Activated T-helper 2 cell treated with anti-CD3 and anti-CD28 coated beads, Interferon-gamma antibody, Interleukin-2, Interleukin-4, amounts not matched to agents 10 μg/mL and 5 μg/mL and 100 μg/mL, durations not matched to agents 14 hours and 24 hours and 36 hours (primary cell): ENCODE measurements around the gene RBMS3. TPM values are rescaled to one million over a fixed set of nuclear protein-coding genes. Genes with fewer than 3 reads are reported as not detected.

Experiments
- DNase-seq: peaks from one replicate; pipeline ENCODE4 v3.0.0; 2021; ENCODE audit warnings: low spot score
- H3K27ac Mint-ChIP-seq: one replicate; pipeline ENCODE4 v1.8.0; 2021; ENCODE audit warnings: mixed read lengths
- H3K27me3 Mint-ChIP-seq: one replicate; pipeline ENCODE4 v1.8.0; 2021; ENCODE audit warnings: low read depth, mixed read lengths
- H3K36me3 Mint-ChIP-seq: one replicate; pipeline ENCODE4 v1.8.0; 2021; ENCODE audit warnings: low read depth, mixed read lengths
- H3K4me1 Mint-ChIP-seq: one replicate; pipeline ENCODE4 v1.8.0; 2021; ENCODE audit warnings: low read depth, mixed read lengths
- H3K4me3 Mint-ChIP-seq: one replicate; pipeline ENCODE4 v1.8.0; 2021; ENCODE audit warnings: low read depth, mild to moderate bottlenecking, moderate library complexity, mixed read lengths
- H3K9me3 Mint-ChIP-seq: one replicate; pipeline ENCODE4 v1.8.0; 2021; ENCODE audit warnings: mixed read lengths
- intact Hi-C: fragments of 100-400 bp; cut with micrococcal nuclease; formaldehyde crosslinking; loops from one replicate; pipeline ENCODE4 v1.15.1; 2023
- total RNA-seq: library from RNA; stranded (reverse); gene quantifications from 2 replicates; pipeline ENCODE4 v1.2.3, GENCODE V29; 2022

RBMS3 gene
- total RNA-seq, 1 donor from 2014 or later = 5.3 TPM

DNA sequence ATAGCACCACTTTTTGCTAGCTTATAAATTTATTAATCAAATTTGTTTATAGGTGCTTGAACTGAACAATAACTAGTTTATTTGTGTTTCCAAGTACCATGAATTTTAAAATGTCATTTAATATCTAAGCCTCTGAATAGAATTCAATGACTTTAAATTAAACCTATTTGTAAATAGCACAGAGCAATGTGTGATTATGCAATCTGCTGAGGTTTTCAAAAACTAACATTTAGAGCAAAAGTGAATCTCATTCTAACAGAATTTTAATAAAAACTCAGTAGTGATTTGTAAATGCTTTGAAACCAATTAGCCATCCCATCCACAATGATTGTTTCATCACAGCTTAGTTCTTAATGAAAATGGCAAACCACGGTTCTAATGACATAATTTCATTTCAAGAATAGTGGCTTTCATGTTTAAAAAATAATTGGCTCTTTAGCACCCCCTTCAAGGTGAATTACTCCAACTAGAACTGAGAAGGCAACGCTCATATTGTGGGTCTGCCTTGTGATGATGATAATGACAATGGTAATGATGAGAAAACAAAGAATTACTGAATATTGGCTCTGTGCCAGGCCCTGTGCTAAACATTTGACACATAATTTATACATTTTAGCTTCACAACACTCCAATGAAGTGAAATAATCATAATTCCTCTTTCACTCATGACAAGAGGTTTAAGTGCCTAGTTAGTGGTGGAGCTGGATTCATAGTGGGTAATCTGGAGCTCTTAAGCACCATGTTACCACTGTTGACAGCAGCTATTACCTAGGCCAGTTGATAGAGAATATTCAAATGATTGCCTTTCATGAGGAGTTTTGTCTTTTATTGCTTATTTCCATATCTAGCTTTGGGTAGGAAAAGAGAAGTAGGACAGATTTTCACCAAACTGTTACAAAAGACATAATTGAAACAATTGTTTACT lies 145.7 kb downstream of the RBMS3 start:
- no peaks in the 10 kb centered on the region for H3K4me1 Mint-ChIP-seq
- no peaks in the 10 kb centered on the region for H3K9me3 Mint-ChIP-seq
- H3K27me3 Mint-ChIP-seq = no peaks in the 10 kb centered on the region
- intact Hi-C loops = no loop called here
- no peaks in the 10 kb centered on the region for H3K36me3 Mint-ChIP-seq
- H3K27ac Mint-ChIP-seq = no peak overlapping the region
- DNase-seq = no peak
- H3K4me3 Mint-ChIP-seq = no peak overlapping the region

DNA sequence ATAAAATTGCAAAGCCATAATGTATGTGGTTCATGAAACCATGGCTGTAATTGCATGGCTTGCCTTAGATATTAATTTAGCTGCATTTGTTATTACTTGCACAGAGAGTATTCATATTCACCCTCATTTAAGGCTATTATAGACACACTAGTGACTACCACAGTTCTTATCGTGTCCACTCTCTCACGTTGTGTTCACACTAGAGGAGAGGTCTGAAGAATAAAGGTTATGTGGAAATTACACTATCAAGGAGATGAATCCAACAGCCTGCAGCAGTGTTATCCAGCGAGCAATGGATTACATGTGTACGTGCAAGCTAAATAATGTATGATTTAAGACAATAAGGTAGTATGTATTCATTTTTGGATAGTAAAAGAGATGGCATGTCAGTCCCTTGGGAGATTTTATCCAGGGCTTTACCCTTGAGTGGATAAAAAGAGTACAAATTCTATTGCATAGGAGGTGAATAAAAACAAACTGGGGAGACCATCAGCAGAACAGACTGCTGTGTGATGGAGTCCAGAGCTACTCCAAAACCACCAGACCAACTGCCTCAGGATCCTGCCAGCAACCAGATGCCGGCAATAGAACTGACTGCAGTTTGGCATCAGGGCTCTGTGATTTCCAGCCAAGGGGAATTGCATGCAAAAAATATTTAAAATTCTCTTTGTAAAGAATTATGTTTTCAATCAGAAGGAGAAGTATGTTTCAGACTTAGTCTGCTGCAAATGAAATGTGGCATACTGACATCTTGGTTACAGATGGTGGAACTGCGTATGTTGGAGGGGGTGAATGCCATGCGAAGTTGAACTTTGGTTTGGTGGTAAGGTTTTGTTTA lies 146.6 kb downstream of the RBMS3 start:
- intact Hi-C loops = no loop called here
- Mint-ChIP-seq H3K4me3 (no peak overlapping the region), H3K4me1 (no peaks in the 10 kb centered on the region), H3K27me3 (no peaks in the 10 kb centered on the region), H3K36me3 (no peaks in the 10 kb centered on the region), H3K9me3 (no peaks in the 10 kb centered on the region), H3K27ac (no peak overlapping the region)
- DNase-seq = no peak

DNA sequence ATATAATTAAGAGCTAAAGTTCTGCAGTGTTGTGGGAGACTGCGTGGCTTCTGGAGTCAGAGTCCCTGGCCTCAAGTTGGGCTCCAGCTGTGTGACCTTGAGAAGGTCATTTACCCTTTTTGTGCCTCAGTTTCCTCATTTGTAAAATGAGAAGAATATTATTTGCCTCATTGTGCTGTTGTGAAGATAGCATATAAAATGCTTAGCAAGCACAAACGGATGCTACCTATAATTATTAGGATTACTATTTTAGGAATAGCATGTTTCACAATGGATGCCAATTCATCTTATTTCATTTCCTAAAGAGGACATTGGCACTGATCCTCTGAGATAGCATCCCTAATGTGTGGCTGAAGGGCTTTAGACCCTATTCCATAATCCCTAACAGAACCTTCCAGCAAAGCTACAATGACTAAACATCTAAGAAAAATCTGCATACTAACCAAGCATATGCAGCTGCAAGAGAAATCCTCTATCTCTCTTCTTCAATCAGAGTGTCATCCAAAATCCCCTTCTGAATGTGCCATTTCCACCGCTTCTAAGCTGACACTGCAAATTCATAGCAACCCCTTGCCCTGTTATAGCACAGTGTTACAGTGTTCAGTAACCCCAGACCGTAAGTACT lies 148.3 kb downstream of the RBMS3 start:
- DNase-seq = no peak
- Mint-ChIP-seq H3K4me1 (no peaks in the 10 kb centered on the region), H3K36me3 (no peaks in the 10 kb centered on the region), H3K27ac (no peak overlapping the region), H3K9me3 (no peaks in the 10 kb centered on the region), H3K27me3 (no peaks in the 10 kb centered on the region), H3K4me3 (no peak overlapping the region)
- intact Hi-C loops = no loop called here

DNA sequence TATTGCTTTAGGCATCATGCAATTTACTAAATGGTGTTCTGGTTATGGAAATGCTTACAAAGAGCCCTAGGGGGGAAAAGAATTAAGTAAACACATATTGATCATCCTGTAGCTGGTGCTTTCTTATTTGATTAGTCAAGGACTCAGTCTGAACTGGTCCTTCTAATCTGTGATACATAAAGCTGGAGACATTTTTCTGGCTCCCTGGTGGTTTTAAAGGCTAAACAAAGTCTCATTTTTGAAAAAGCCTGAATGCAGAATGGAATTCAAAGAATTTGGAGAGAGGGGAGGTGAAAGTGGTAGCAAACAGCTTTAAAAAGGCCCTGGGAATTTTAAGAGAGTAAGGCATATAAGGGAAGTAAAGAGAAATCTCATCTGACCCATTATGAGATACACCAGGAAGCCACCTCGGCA lies 149.7 kb downstream of the RBMS3 start:
- no peaks in the 10 kb centered on the region for H3K9me3 Mint-ChIP-seq
- DNase-seq = no peak
- no peaks in the 10 kb centered on the region for H3K4me1 Mint-ChIP-seq
- no peak overlapping the region for H3K4me3 Mint-ChIP-seq
- intact Hi-C loops = no loop called here
- no peaks in the 10 kb centered on the region for H3K27me3 Mint-ChIP-seq
- no peaks in the 10 kb centered on the region for H3K36me3 Mint-ChIP-seq
- no peak overlapping the region for H3K27ac Mint-ChIP-seq

DNA sequence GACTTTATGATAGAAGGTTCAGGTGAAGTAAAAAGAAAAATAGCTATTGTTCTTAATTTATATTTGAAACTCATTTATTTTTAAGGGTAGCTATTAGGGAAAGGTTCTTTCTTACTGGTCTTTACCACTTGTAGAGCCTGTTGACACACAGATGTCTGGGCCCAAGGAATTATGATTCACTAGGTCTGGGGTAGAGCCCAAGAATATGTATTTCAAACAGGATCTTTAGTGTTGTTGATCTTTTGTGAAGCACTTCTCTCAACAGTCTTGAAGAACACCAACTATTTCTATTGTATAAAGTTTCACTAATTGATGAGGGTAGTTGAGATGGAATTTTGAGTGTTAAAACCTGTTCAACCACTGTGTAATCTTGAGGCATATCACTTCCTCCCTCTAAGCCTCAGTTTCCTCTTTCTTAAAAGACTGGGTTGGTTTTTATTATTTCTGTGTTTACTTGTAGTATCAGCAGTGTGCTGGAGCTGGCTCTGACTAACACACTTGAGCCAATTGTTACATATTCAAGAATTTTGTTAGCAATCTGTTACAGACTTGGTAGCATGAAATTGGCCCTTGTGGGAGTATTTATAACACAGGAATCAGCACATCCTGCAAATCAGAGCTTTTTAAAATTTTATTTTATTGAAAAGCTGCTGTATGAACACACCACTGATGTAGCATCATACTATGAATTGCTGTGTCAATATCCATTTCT lies 155.9 kb downstream of the RBMS3 start:
- Mint-ChIP-seq H3K4me1 (peaks cover 3% of the 10 kb centered on the region), H3K27me3 (no peaks in the 10 kb centered on the region), H3K36me3 (no peaks in the 10 kb centered on the region), H3K4me3 (no peak overlapping the region), H3K27ac (no peak overlapping the region), H3K9me3 (no peaks in the 10 kb centered on the region)
- DNase-seq = no peak
- intact Hi-C loops = no loop called here

DNA sequence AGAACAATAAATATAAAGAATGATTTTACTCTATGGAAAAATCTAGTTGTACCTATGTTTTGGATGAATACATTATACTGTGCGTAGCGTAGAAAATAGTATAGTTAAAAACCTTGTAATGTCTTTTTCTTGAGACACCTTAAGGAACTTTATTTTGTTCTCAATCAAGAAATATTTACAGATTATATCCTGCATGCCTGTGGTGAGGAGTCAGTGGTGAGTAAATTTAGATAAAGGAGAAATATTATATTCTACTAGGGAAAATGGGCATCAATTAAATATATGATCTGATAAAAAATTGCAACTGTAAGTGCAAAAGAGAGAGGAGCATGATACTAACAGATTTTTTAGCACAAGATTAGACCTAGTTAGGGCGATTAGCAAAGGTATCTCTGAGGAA lies 157.7 kb downstream of the RBMS3 start:
- DNase-seq = no peak
- no peak overlapping the region for H3K27ac Mint-ChIP-seq
- peaks cover 3% of the 10 kb centered on the region for H3K4me1 Mint-ChIP-seq
- no peaks in the 10 kb centered on the region for H3K27me3 Mint-ChIP-seq
- no peak overlapping the region for H3K4me3 Mint-ChIP-seq
- intact Hi-C loops = no loop called here
- no peaks in the 10 kb centered on the region for H3K36me3 Mint-ChIP-seq
- no peaks in the 10 kb centered on the region for H3K9me3 Mint-ChIP-seq

DNA sequence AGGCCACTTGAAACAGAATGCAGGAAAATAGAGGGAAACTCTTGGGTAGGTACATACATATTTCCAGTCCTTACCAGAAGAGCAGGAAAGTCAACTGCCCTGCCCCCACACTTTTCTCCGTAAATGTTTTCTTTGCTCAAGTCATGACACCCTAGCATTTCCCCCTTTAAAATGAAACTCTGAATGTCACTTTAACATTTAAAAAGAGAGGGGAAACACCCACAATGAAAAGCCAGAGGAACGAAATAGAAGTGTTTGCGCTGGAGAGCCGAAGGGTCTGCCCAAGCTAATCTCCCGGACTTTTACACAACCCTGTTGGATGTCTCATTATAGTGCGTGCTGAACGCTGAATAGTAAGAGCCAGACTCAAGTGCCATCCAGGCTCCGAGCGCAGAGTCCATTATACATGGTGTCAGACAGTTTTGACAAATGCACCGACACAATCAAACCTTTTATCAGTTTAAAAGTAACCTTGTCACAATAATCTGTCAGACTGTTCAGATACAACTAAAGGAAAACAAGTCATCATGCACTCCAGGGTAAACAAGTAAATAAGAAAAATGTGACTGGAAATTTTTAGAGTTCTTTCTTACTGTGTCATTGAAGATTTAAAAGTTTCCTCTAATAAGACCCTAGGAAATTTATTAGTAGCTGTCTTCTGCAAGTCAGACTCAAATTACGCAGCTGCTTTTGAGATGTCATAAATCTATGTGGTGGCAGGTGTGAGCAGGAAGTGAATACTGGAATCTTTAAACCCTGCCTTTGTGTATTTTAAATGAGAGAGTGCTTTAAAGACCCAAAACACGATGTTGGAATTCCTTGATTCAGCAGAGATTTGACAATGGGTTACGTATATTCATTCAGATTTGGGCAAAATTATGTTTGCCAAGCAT lies 159.8 kb downstream of the RBMS3 start:
- intact Hi-C loops = no loop called here
- no peaks in the 10 kb centered on the region for H3K9me3 Mint-ChIP-seq
- H3K4me1 Mint-ChIP-seq = peaks cover 3% of the 10 kb centered on the region
- no peaks in the 10 kb centered on the region for H3K36me3 Mint-ChIP-seq
- no peak overlapping the region for H3K27ac Mint-ChIP-seq
- H3K4me3 Mint-ChIP-seq = no peak overlapping the region
- no peak for DNase-seq
- H3K27me3 Mint-ChIP-seq = no peaks in the 10 kb centered on the region

DNA sequence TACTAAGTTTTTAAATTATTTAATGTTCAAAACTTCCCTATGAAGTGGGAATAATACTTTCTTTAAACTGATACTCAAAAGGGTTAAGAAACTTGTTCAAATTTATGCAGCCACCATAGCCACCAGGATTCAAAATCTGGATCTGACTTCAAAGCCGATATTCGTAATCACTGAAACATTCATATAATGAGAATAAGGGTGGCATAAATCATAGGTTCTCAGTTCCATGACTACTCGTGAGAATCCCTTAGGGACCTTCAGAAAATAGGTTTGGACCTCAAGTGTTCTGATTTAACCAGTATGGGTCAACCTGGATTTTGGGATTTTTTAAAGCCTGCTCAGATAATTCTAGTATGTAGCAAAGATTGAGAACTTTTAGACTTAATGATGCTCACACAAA lies 160.6 kb downstream of the RBMS3 start:
- Mint-ChIP-seq H3K4me1 (peaks cover 3% of the 10 kb centered on the region), H3K27me3 (no peaks in the 10 kb centered on the region), H3K27ac (no peak overlapping the region), H3K9me3 (no peaks in the 10 kb centered on the region), H3K4me3 (no peak overlapping the region), H3K36me3 (no peaks in the 10 kb centered on the region)
- intact Hi-C loops = no loop called here
- DNase-seq = no peak

DNA sequence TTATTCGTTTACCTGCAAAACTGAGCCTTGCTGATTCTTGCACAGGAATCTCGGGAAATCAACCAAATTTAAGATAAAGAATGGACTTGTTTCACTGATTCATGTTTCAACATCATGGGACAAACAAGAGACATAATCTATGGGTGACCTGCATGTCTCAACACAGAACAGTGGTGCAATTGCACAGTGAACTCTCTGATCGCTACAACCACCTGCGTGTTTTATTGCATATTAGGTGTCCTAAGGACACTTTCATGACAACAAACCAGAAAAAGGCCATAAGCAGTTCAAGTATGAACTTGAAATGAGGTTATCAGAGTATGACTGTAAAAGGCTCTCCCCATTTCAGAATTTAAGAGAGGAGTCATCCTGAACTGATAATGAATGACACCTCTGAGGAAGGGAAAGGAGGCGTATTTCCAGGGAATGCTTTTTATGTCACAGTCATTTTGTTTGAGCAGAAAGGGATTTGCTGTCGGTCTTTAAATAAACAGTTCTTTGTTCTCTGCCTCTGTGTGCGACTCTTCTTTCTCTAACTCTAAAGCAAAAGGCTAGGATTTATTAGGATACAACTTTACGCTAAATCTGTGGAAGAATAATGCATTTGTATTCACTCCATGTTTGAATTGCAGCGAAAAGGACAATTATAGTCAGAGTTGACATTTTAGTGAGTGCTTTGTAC lies 167.2 kb downstream of the RBMS3 start:
- Mint-ChIP-seq H3K27me3 (no peaks in the 10 kb centered on the region), H3K9me3 (no peaks in the 10 kb centered on the region), H3K4me1 (no peaks in the 10 kb centered on the region), H3K36me3 (no peaks in the 10 kb centered on the region), H3K27ac (no peak overlapping the region), H3K4me3 (no peak overlapping the region)
- intact Hi-C loops = no loop called here
- no peak for DNase-seq

DNA sequence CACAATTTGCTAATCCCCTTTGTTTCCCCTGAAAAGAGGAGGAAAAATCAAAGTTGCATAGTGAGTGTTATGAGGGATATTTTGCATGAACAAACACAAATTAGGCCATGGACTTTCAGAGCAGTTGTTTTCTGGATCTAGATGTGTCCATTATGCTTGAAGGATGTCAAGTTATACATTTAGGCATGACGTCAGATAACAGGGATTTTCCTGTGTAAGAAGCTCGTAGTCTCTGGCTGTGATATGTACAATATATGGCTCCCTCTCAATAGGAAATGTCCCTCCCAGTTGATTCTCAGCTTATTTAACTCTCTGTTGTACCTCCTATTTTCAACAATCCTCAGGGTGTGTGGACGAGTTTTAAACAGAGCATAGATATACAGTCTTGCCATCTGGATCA lies 171.0 kb downstream of the RBMS3 start:
- H3K36me3 Mint-ChIP-seq = no peaks in the 10 kb centered on the region
- H3K27ac Mint-ChIP-seq = no peak overlapping the region
- H3K27me3 Mint-ChIP-seq = no peaks in the 10 kb centered on the region
- intact Hi-C loops = no loop called here
- H3K4me3 Mint-ChIP-seq = no peak overlapping the region
- DNase-seq = no peak
- no peaks in the 10 kb centered on the region for H3K9me3 Mint-ChIP-seq
- H3K4me1 Mint-ChIP-seq = no peaks in the 10 kb centered on the region

DNA sequence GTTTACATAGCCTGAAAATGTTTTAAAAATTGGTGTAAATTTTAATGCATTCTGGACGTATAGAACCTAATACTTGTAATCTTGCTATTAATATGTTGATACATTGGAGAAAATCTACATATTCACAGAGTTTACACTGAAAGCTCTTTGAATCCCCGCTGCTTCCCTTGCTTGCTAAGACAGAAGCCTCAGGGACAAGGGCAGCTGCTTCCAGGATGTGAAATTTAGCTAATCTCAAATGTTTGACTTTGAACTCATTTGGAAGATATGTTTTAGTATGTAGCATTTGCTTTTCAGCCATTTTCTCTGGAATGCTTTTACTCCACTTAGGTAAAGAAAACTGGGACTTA lies 172.0 kb downstream of the RBMS3 start:
- DNase-seq = no peak
- Mint-ChIP-seq H3K4me3 (no peak overlapping the region), H3K36me3 (no peaks in the 10 kb centered on the region), H3K27ac (no peak overlapping the region), H3K27me3 (no peaks in the 10 kb centered on the region), H3K9me3 (no peaks in the 10 kb centered on the region), H3K4me1 (no peaks in the 10 kb centered on the region)
- intact Hi-C loops = no loop called here
